ENCODE measurements around the gene DOCK1.

DNA sequence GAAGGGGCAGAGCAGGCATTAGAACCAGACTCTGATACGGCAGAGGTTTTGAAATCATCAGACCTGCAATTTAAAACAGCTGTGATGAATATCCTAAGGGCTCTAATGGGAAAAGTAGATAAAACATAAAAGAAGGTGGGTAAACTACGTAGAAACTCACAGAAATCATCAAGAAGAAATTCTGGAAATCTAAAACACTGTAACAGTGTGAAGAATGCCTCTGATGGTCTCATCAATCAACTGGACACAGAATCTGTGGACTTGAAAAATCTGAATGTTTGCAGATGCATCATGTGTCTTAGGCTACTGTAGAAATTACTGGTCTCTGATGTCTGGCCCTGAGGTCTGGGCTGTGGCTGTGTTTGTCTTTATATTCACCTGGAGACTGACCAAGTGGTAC is 470.8 kb downstream of the DOCK1 start:
- TF ChIP-seq, protein P1, sequence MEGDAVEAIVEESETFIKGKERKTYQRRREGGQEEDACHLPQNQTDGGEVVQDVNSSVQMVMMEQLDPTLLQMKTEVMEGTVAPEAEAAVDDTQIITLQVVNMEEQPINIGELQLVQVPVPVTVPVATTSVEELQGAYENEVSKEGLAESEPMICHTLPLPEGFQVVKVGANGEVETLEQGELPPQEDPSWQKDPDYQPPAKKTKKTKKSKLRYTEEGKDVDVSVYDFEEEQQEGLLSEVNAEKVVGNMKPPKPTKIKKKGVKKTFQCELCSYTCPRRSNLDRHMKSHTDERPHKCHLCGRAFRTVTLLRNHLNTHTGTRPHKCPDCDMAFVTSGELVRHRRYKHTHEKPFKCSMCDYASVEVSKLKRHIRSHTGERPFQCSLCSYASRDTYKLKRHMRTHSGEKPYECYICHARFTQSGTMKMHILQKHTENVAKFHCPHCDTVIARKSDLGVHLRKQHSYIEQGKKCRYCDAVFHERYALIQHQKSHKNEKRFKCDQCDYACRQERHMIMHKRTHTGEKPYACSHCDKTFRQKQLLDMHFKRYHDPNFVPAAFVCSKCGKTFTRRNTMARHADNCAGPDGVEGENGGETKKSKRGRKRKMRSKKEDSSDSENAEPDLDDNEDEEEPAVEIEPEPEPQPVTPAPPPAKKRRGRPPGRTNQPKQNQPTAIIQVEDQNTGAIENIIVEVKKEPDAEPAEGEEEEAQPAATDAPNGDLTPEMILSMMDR (IDR thresholded peaks at IDR 0.05): no peak
- TF ChIP-seq POLR2A (IDR thresholded peaks at IDR 0.05): no peak
